Ectodermal cell (in vitro differentiated cells): ENCODE results near the gene WLS.

ENCODE experiments used
- H3K27ac ChIP-seq: 2 replicates; pipeline ENCODE4 v1.7.0; 2013; ENCODE audit warnings: mild to moderate bottlenecking, low read depth, low read length; ENCODE audit not compliant: insufficient read depth, poor library complexity, severe bottlenecking
- H3K27me3 ChIP-seq: 2 replicates; pipeline ENCODE4 v1.7.0; 2013; ENCODE audit warnings: mild to moderate bottlenecking, low read length; ENCODE audit not compliant: insufficient read depth, control insufficient read depth, poor library complexity, severe bottlenecking
- H3K36me3 ChIP-seq: one replicate; pipeline ENCODE4 v1.7.0; 2013; ENCODE audit warnings: low read length; ENCODE audit not compliant: control insufficient read depth, insufficient read depth
- H3K4me1 ChIP-seq: one replicate; pipeline ENCODE4 v1.7.0; 2013; ENCODE audit warnings: low read length; ENCODE audit not compliant: control insufficient read depth, insufficient read depth
- H3K4me3 ChIP-seq: 2 replicates; pipeline ENCODE4 v1.7.0; 2013; ENCODE audit warnings: low read depth, low read length, control low read depth; ENCODE audit not compliant: insufficient read depth
- H3K9me3 ChIP-seq: 2 replicates; pipeline ENCODE4 v1.7.0; 2013; ENCODE audit warnings: mild to moderate bottlenecking, low read length, moderate library complexity; ENCODE audit not compliant: control insufficient read depth
- WGBS, 2 experiments: methylation state at CpG; one replicate each; pipeline ENCODE4 v1.1.7; 2013; ENCODE audit warnings: missing lambda C conversion rate in 2 of 2; 5-methylcytosine and 5-hydroxymethylcytosine counted together

WLS gene

GRCh38 chr1:68201546-68202238, 30.6 kb downstream of the WLS start:
- no peaks in the 10 kb centered on the region for H3K9me3 ChIP-seq
- H3K27me3 ChIP-seq: no peaks in the 10 kb centered on the region
- peaks cover 18% of the 10 kb centered on the region for H3K4me1 ChIP-seq
- no peak overlapping the region for H3K4me3 ChIP-seq
- H3K36me3 ChIP-seq: no peaks in the 10 kb centered on the region
- H3K27ac ChIP-seq: no peak overlapping the region
- WGBS, 2 experiments: 94 to 98% methylated on average over 5 to 7 of the region's 7 CpGs

DNA sequence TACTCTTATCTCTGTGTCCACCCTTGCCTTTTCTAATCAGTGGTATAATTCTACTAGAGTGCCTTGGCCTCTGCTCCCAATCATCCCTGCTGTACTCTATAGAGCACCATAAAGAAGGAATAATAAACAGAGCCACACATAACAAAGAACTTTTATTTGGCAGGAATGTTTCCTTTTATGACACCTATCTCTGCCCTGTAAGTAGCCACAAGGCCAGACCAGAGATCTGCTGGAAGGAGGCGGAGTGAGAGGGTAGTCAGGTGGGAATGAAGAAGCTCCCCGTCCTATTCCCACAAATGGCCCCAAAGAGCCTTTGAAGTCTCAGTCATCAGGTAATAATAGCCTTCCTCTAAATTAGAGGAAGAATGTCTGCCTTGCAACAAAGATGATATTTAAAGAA, 32.7 kb downstream of the WLS start:
- Histone ChIP-seq H3K27me3 (no peaks in the 10 kb centered on the region), H3K27ac (no peak overlapping the region)
- WGBS, 2 experiments: 61 to 85% methylated on average over 2 of the region's 2 CpGs

DNA sequence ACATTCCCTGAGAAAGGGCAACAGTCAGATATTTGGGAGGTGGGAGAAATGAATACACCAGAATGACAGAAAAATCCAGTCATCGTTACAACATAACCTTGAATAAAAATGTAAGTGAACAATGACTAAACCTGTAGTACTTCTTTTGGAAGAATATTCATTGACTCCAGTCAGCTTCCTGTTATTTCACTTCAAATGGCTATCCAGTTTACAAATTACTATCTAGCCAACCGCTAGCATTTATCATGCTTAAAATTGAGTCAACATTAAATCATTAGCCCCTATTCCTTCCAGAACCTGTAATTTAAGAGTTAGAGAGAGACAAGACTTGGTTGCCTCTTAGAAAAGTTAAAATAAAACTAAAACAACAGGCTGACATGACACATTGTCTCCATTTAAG, 33.6 kb downstream of the WLS start:
- peaks cover 17% of the 10 kb centered on the region for H3K4me1 ChIP-seq
- no peak overlapping the region for H3K4me3 ChIP-seq
- no peaks in the 10 kb centered on the region for H3K27me3 ChIP-seq
- no peak overlapping the region for H3K27ac ChIP-seq
- H3K9me3 ChIP-seq: no peaks in the 10 kb centered on the region
- peaks cover 2% of the 10 kb centered on the region for H3K36me3 ChIP-seq
- 98 to 100% methylated on average over 1 to 2 of the region's 2 CpGs for WGBS, 2 experiments

More for the DNA sequence above, 32.7 kb downstream of the WLS start:
- no peaks in the 10 kb centered on the region for H3K9me3 ChIP-seq
- no peaks in the 10 kb centered on the region for H3K36me3 ChIP-seq
- peaks cover 17% of the 10 kb centered on the region for H3K4me1 ChIP-seq
- H3K4me3 ChIP-seq: no peak overlapping the region

DNA sequence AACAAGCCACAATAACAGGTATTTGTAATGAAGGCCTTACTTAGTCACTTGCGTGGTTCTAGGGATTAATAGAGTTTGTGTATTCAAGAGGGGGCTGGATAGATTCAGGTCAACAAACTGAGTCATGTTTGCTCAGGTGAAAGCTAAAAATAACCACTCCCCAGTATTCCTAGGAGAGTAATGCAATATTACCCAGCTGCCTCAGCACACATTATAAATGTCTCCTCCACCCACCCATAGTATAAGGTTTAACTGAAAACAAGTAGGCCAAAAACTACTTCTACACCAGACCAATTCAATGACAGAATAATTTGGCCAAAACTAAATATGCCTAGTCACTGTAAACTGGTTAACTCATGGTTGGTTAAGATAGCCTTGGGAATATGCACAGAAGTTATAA, 34.4 kb downstream of the WLS start:
- H3K4me3 ChIP-seq: no peak overlapping the region
- peaks cover 13% of the 10 kb centered on the region for H3K4me1 ChIP-seq
- H3K27me3 ChIP-seq: no peaks in the 10 kb centered on the region
- H3K9me3 ChIP-seq: no peaks in the 10 kb centered on the region
- no peak overlapping the region for H3K27ac ChIP-seq
- WGBS, 2 experiments: 89 to 100% methylated on average over 1 of the region's 1 CpG
- H3K36me3 ChIP-seq: peaks cover 6% of the 10 kb centered on the region

GRCh38 chr1:68197461-68197860, 34.9 kb downstream of the WLS start:
- peaks cover 12% of the 10 kb centered on the region for H3K4me1 ChIP-seq
- peaks cover 7% of the 10 kb centered on the region for H3K36me3 ChIP-seq
- H3K4me3 ChIP-seq: no peak overlapping the region
- no peaks in the 10 kb centered on the region for H3K9me3 ChIP-seq
- no peak overlapping the region for H3K27ac ChIP-seq
- 89 to 100% methylated on average over 2 of the region's 2 CpGs for WGBS, 2 experiments
- H3K27me3 ChIP-seq: no peaks in the 10 kb centered on the region

- WGBS, 2 experiments: 92 to 93% methylated on average over 3 of the region's 3 CpGs
- Histone ChIP-seq H3K4me1 (peaks cover 5% of the 10 kb centered on the region), H3K9me3 (no peaks in the 10 kb centered on the region), H3K4me3 (no peak overlapping the region), H3K36me3 (peaks cover 15% of the 10 kb centered on the region), H3K27me3 (no peaks in the 10 kb centered on the region), H3K27ac (no peak overlapping the region)
Observed at GRCh38 chr1:68196676-68197075, 35.6 kb downstream of the WLS start.

DNA sequence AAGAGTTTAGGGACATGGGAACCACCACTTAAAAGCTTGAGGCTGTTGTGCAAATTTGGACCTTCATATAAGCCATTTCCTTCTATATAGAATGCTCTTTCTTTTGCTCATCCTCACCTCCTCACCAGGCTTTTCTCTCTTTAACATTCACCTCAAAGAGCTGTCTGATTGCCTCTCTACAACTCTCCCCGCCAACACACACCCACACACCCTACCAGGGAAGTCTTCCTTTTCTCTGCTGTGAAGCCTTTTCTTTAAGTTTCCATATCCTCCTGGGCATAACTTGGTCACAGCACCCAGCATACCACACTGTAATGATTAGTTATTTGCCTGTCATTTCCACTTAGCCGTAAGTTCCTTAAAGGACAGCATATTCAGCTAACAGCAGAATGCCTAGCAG, 40.6 kb downstream of the WLS start:
- H3K36me3 ChIP-seq: peaks cover 53% of the 10 kb centered on the region
- WGBS, 2 experiments: 89 to 98% methylated on average over 2 of the region's 2 CpGs

DNA sequence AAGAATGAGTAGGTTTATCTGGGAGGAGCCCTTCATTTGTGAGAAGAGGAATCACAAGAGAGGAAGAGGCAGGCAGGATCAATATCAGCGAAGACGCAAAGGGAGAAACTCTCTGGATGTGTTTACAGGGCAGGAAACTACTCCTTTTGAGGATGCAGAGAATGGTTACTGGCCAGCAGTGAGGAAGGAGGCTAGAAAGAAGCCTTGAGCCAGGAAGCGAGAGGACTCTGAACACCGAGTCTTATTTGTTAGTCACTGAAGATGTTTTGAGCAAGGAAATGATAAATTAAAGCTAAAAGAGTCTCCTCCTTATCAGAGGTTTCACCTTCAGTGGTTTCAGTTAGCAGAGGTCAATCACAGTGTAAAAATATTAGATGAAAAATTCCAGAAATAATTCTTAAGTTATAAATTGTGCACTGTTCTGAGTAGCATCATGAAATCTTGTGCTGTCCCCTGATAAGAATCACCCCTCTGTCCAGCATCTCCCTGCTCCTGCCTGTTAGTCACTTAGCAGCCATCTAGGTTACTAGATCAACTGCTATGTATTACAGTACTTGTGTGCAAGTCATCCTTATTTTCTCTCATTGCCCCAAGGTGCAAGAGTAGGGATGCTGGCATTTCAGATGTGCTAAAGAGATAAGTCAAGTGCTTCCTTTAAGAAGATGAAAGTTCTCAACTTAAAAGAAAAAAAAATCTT, 43.5 kb downstream of the WLS start:
- Histone ChIP-seq H3K36me3 (peaks cover 69% of the 10 kb centered on the region), H3K4me3 (no peak overlapping the region), H3K4me1 (no peaks in the 10 kb centered on the region), H3K27ac (no peak overlapping the region), H3K9me3 (no peaks in the 10 kb centered on the region), H3K27me3 (no peaks in the 10 kb centered on the region)
- 97 to 98% methylated on average over 4 of the region's 4 CpGs for WGBS, 2 experiments

More for the DNA sequence above, 40.6 kb downstream of the WLS start:
- Histone ChIP-seq H3K4me1 (no peaks in the 10 kb centered on the region), H3K27ac (no peak overlapping the region), H3K4me3 (no peak overlapping the region), H3K27me3 (no peaks in the 10 kb centered on the region), H3K9me3 (no peaks in the 10 kb centered on the region)

- Histone ChIP-seq H3K36me3 (peaks cover 65% of the 10 kb centered on the region), H3K9me3 (no peaks in the 10 kb centered on the region), H3K4me1 (no peaks in the 10 kb centered on the region), H3K4me3 (no peak overlapping the region), H3K27ac (no peak overlapping the region), H3K27me3 (no peaks in the 10 kb centered on the region)
- WGBS, 2 experiments: 86 to 94% methylated on average over 3 of the region's 3 CpGs
Observed at GRCh38 chr1:68188060-68188538, 44.2 kb downstream of the WLS start.

DNA sequence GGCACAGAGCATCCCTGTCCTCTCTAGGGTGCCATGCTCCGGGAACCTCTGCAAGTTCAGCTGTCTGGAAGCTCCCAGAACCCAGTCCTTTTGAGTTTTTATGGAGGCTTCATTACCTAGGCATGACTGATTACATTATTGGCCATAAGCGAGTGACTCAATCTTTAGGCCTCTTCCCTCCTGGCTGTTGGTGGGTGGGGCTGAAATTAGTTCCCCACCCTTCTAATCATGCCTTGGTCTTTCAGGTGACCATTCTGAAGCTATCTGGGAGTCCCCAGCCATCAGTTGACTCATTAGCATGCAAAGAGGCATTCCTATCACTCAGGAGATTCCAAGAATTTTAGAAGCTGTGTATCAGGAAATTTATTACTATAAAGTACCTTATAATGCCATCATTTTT, 46.6 kb downstream of the WLS start:
- Histone ChIP-seq H3K4me1 (no peaks in the 10 kb centered on the region), H3K4me3 (no peak overlapping the region), H3K27ac (no peak overlapping the region), H3K9me3 (no peaks in the 10 kb centered on the region), H3K36me3 (peaks cover 54% of the 10 kb centered on the region), H3K27me3 (no peaks in the 10 kb centered on the region)
- WGBS, 2 experiments: 60 to 75% methylated on average over 2 of the region's 2 CpGs
